Measurements from ENCODE around the gene C1S. TPM values are rescaled to one million over a fixed set of nuclear protein-coding genes. Genes with fewer than 3 reads are reported as not detected.

The C1S gene
- total and polyA plus RNA-seq, 9 of the 15 experiments (the other 6 are each of a cell fraction or from before 2014, with no cell fraction given) = 0.08 to 0.84 (median 0.27) TPM

- ATAC-seq = peak; percentile 97
- Histone ChIP-seq H3K4me1 (replicated peaks in 1 of 2; ENCODE audit: control insufficient read depth in 2 of 2, insufficient read depth in 2 of 2, low read length in 2 of 2) (peaks cover 6 to 16% of the 10 kb centered on the region in 2 experiments), H3K27me3 (ENCODE audit: control insufficient read depth in 2 of 2, insufficient read depth in 2 of 2, low read length in 2 of 2) (no peaks in the 10 kb centered on the region), H3K9me1 (ENCODE audit: control insufficient read depth, insufficient read depth, low read length) (no peaks in the 10 kb centered on the region), H3K4me3 (peak overlapping the region; percentile 75), H4K20me1 (replicated peaks; ENCODE audit: control insufficient read depth, insufficient read depth, low read length) (no peaks in the 10 kb centered on the region), H3K79me2 (ENCODE audit: control insufficient read depth, insufficient read depth, low read length) (peaks cover 41% of the 10 kb centered on the region), H2AFZ (ENCODE audit: low read depth, low read length) (peak overlapping the region; percentile 85), H3K9ac (ENCODE audit: insufficient read depth in 1 of 2, low read depth in 2 of 2, low read length in 2 of 2) (peak overlapping the region; percentile 87 to 91), H3K9me3 (replicated peaks; ENCODE audit: control insufficient read depth, insufficient read depth, low read depth, low read length) (peaks cover 3% of the 10 kb centered on the region), H3K27ac (ENCODE audit: extremely low read depth, low read depth, low read length) (peak overlapping the region; percentile 97), H3K4me2 (ENCODE audit: insufficient read depth, low read length) (peak overlapping the region; percentile 95), H3K36me3 (ENCODE audit: control insufficient read depth, insufficient read depth, low read length) (peaks cover 25% of the 10 kb centered on the region; the same call in 2 of the 3 replicates)
- BruUV-seq (replicated peaks) = TSS peak; percentile 40
- DNase-seq (ENCODE audit: extremely low read depth in 1 of 4, low spot score in 3 of 4) = peak; percentile 78 to 90 (median 80)
- POLR2A ChIA-PET = interaction anchor here (0.5 to 3.3 kb wide), 13 partner anchors 9 to 475 kb away, joined by 3 to 23 read pairs (median 4); partner anchors contain the start of genes C12orf57 and RNU7-1
- CTCF ChIA-PET (ENCODE audit: low intra/inter-chr PET ratio) = interaction anchor here (0.5 to 3.3 kb wide), 3 partner anchors 36 to 160 kb away, joined by 3 to 25 read pairs (median 4); partner anchors contain the start of gene C1S
- 2% methylated on average over 13 of the region's 30 CpGs for WGBS (ENCODE audit: insufficient coverage, low coverage, missing lambda C conversion rate)
- peak; percentile 84 for FAIRE-seq
- in situ Hi-C loops (cut with MboI) = no loop called here
- intact Hi-C loops (cut with micrococcal nuclease) = loop anchor here (2.0 kb wide), 2 partner anchors 15 to 163 kb away; partner anchors contain the start of genes C12orf57 and C1R
- no peak for TF ChIP-seq ZNF3 (CRISPR knock-in tag; IDR thresholded peaks at IDR 0.05)
- TF ChIP-seq SMAD3 (CRISPR knock-in tag; conservative IDR thresholded peaks at IDR 0.05) = no peak
- no peak for TF ChIP-seq DACH1 (IDR thresholded peaks at IDR 0.05; ENCODE audit: partially characterized antibody)
- TF ChIP-seq ZNF77 (CRISPR knock-in tag; IDR thresholded peaks at IDR 0.05) = no peak
- peak; percentile 45; the same call in 1 of the 2 replicates for TF ChIP-seq ZBTB7A (IDR thresholded peaks at IDR 0.05; ENCODE audit: borderline replicate concordance, control insufficient read depth, low read depth, low read length)
- TF ChIP-seq ZNF584 (CRISPR knock-in tag; IDR thresholded peaks at IDR 0.05; ENCODE audit: low read depth) = no peak
- TF ChIP-seq ZBTB9 (CRISPR knock-in tag; IDR thresholded peaks at IDR 0.05) = peak; percentile 9; the same call in 1 of the 2 replicates
- TF ChIP-seq, protein P1, sequence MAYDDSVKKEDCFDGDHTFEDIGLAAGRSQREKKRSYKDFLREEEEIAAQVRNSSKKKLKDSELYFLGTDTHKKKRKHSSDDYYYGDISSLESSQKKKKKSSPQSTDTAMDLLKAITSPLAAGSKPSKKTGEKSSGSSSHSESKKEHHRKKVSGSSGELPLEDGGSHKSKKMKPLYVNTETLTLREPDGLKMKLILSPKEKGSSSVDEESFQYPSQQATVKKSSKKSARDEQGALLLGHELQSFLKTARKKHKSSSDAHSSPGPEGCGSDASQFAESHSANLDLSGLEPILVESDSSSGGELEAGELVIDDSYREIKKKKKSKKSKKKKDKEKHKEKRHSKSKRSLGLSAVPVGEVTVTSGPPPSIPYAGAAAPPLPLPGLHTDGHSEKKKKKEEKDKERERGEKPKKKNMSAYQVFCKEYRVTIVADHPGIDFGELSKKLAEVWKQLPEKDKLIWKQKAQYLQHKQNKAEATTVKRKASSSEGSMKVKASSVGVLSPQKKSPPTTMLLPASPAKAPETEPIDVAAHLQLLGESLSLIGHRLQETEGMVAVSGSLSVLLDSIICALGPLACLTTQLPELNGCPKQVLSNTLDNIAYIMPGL (CRISPR knock-in tag; IDR thresholded peaks at IDR 0.05) = no peak
- TF ChIP-seq MCM3 (IDR thresholded peaks at IDR 0.05) = no peak
- TF ChIP-seq L3MBTL2 (IDR thresholded peaks at IDR 0.05) = peak; percentile 75
- no peak for TF ChIP-seq MTA1 (IDR thresholded peaks at IDR 0.05; ENCODE audit: borderline replicate concordance)
- TF ChIP-seq MAFK (IDR thresholded peaks at IDR 0.05; ENCODE audit: low read length) = no peak
- TF ChIP-seq NCOA1 (IDR thresholded peaks at IDR 0.05; ENCODE audit: low read depth) = no peak
- TF ChIP-seq, protein P2, sequence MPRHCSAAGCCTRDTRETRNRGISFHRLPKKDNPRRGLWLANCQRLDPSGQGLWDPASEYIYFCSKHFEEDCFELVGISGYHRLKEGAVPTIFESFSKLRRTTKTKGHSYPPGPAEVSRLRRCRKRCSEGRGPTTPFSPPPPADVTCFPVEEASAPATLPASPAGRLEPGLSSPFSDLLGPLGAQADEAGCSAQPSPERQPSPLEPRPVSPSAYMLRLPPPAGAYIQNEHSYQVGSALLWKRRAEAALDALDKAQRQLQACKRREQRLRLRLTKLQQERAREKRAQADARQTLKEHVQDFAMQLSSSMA (CRISPR knock-in tag; IDR thresholded peaks at IDR 0.05) = no peak
- TF ChIP-seq TBP (optimal IDR thresholded peaks at IDR 0.05; ENCODE audit: low read depth, low read length) = peak; percentile 55
- no peak for TF ChIP-seq SAFB2 (IDR thresholded peaks at IDR 0.05; ENCODE audit: borderline replicate concordance, low read depth, low read length, severe bottlenecking)
- TF ChIP-seq MAZ (CRISPR knock-in tag; conservative IDR thresholded peaks at IDR 0.05 in 1 of 2, IDR thresholded peaks at IDR 0.05 in 1 of 2) = peak in 1 of 2 experiments; percentile 74; a peak in 3 of 4 replicates
- 0 out of 2 replicates have a peak, but pooled peaks have one; percentile 23 for TF ChIP-seq STAT5A (IDR thresholded peaks at IDR 0.05; ENCODE audit: borderline replicate concordance, low read length)
- no peak for TF ChIP-seq ZKSCAN1 (IDR thresholded peaks at IDR 0.05; ENCODE audit: low read depth, low read length)
Observed at GRCh38 chr12:7108003-7108795, 47.7 kb downstream of the C1S start.

All from K562 (cell line).